GM18505 (cell line): ENCODE data around the gene RSPO3.

Experiments used
- ATAC-seq: cut with Tn5 transposase; IDR thresholded peaks from one replicate; pipeline ENCODE4 v1.9.1; 2021; ENCODE audit not compliant: unreplicated experiment
- POLR2A ChIP-seq: IDR thresholded peaks from 4 replicates; pipeline ENCODE4 v1.6.1; 2011; ENCODE audit warnings: borderline replicate concordance; ENCODE audit not compliant: insufficient read depth, insufficient read length; ENCODE audit errors: extremely low read depth

The RSPO3 gene

DNA sequence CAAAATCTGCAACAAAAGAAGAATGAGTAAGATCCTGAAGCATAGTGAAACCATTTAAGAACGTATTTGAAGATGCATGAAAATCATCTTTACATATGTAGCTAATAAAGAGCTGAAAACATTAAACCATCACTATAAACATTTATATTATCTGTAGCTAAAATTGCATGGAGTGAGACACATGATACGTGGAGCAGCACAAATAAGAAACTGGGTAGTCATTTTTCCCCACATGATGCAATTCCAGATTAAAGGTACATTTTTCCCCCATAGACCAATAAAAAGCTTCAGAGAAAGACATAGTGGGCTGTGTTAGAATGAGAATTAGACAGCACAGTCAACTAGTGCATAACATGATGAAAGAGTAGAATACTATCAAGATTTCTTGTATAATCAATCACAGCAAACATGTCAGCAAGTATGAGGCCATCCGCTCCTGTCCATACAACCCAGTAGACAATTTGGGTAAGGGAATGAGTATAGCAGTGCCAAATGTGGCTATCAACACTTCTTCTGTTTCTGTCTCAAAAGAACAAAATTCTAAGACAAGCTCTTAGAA is 67.0 kb downstream of the RSPO3 start:
- ATAC-seq: no peak
- no peak for TF ChIP-seq POLR2A

GRCh38 chr6:127186889-127187288 is 68.4 kb downstream of the RSPO3 start:
- peak; percentile 63 for ATAC-seq
- TF ChIP-seq POLR2A: no peak

DNA sequence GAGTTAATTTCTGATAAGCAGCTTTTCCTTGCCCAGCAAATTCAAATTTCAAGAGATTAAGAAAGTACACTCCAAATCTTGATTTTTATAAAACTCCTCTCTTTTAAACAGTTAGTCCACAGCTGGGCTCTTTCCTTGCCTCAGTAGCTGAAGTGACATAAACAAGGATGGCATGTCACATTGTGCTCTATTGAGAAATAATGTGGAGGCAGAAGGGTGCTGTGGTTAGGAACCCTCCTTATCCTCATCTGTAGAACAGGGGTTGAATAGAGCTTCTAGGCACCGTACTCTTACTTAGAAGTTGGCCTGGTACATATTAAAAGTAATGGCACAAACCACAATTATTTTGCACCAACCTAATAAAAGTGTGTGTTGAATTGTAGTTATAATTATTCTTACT is 70.3 kb downstream of the RSPO3 start:
- no peak for TF ChIP-seq POLR2A
- ATAC-seq: no peak

DNA sequence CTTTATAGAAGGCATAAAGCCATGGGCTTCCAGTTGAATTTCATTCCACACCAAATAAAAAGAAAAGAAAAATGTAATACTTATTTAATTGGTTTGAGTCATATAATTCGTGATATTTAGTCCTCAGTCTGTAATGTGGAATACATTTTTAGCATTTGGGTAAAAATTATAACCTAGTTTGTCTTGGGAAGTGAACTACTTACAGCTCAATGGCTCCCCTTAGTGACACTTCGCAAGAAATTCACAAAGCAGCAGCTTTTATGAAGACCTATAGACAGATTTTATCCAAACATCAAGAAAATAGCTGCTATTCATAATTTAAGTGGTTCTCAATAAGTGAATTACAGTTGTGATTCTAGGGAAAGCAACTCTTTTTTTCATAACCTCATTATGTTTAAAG is 72.1 kb downstream of the RSPO3 start:
- no peak for TF ChIP-seq POLR2A
- no peak for ATAC-seq

DNA sequence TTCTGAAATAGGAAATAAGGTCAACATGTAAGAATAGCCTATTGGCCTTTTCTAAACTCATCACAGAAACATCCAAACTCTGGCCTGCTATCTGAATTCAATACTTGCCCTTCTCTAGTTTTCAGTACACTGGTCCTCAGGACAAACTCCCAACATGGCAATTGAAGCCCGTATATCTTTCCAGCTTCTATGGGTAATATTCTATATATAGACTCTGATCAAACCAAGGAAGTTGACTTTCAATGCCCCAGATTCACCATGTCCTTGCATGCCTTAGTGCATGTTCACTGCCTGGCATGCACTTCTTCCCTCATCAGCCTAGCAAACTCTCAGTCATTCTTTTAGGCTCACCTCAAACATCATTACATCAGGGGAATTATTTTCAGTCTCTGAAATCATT is 73.2 kb downstream of the RSPO3 start:
- ATAC-seq: no peak
- no peak for TF ChIP-seq POLR2A

GRCh38 chr6:127192911-127193541 is 74.6 kb downstream of the RSPO3 start:
- no peak for ATAC-seq
- TF ChIP-seq POLR2A: no peak

DNA sequence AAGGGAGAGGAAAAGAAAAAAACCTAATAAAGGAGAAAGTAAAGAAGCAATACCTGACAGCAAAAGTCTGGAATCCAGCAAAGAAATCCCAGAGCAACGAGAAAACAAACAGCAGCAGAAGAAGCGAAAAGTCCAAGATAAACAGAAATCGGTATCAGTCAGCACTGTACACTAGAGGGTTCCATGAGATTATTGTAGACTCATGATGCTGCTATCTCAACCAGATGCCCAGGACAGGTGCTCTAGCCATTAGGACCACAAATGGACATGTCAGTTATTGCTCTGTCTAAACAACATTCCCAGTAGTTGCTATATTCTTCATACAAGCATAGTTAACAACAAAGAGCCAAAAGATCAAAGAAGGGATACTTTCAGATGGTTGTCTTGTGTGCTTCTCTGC is 77.4 kb downstream of the RSPO3 start:
- no peak for TF ChIP-seq POLR2A
- no peak for ATAC-seq

- ATAC-seq: no peak
- no peak for TF ChIP-seq POLR2A
Observed at GRCh38 chr6:127198549-127198948, 80.1 kb downstream of the RSPO3 start.

DNA sequence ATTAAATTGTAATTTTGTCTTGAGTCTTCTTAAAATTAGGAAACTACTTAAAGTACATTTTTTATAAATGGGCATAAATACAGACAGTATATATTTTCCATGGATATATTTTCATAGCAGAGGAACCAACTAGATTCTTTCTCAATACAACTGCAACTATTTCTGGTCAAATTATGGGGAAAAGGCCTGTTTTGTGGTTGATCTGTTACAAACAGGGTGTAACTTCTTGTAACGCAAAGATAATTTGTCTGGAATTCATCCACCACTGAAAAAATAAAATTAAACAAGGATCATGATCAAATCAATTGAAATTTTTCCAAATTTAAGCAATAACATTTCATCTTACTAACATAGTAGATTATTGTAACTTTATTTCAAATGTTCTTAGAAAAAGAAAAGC is 81.0 kb downstream of the RSPO3 start:
- no peak for ATAC-seq

GRCh38 chr6:127200114-127200513 is 81.6 kb downstream of the RSPO3 start:
- no peak for TF ChIP-seq POLR2A
- no peak for ATAC-seq

More for the DNA sequence above, 81.0 kb downstream of the RSPO3 start:
- TF ChIP-seq POLR2A: no peak

- TF ChIP-seq POLR2A: no peak
- ATAC-seq: no peak
Observed at GRCh38 chr6:127201321-127201720, 82.8 kb downstream of the RSPO3 start.

- no peak for ATAC-seq
- TF ChIP-seq POLR2A: no peak
Observed at GRCh38 chr6:127202676-127203075, 84.2 kb downstream of the RSPO3 start.

GRCh38 chr6:127204281-127204680 is 85.8 kb downstream of the RSPO3 start:
- no peak for ATAC-seq
- TF ChIP-seq POLR2A: no peak

- no peak for TF ChIP-seq POLR2A
- ATAC-seq: no peak
Observed at GRCh38 chr6:127205036-127205435, 86.6 kb downstream of the RSPO3 start.

GRCh38 chr6:127206531-127207095 is 88.1 kb downstream of the RSPO3 start:
- no peak for ATAC-seq
- no peak for TF ChIP-seq POLR2A

DNA sequence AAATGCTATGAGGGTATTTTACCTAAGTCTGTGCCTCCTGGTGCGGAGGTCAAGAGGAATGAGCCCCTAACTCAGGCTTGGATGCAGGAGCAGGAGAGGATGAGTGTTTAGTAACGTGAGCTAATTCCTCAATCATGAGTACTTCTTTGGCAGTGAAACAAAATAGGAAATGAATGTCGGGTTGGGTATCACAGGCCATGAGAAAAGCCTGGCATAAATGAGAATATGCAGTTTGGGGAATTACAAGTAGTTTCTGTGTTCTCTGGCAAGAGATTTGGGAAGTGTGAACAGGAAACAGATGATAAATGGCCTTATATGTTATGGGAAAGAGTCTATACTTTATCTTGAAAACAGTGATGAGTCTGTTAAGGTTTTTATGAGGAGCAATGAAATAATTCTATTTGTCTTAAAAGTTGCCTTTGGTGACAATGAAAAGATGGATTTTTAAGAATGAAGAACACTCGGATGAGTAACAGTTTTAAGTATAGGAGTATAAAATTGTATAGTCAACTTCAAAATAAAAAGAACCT is 89.2 kb downstream of the RSPO3 start:
- ATAC-seq: no peak

More for the DNA sequence above, 89.2 kb downstream of the RSPO3 start:
- TF ChIP-seq POLR2A: no peak
